Stimulated activated CD8-positive, alpha-beta memory T cell treated with anti-CD3 and anti-CD28 coated beads, Interleukin-4, amount 100 ng/mL, for 1 hour (primary cell): ENCODE measurements around the gene C22orf39.

Source experiments
- DNase-seq, 2 donors: peaks; one replicate each; pipeline ENCODE4 v3.0.0-alpha.2; 2020; ENCODE audit warnings: low read depth in 2 of 2, low spot score in 1 of 2

C22orf39 gene

DNA sequence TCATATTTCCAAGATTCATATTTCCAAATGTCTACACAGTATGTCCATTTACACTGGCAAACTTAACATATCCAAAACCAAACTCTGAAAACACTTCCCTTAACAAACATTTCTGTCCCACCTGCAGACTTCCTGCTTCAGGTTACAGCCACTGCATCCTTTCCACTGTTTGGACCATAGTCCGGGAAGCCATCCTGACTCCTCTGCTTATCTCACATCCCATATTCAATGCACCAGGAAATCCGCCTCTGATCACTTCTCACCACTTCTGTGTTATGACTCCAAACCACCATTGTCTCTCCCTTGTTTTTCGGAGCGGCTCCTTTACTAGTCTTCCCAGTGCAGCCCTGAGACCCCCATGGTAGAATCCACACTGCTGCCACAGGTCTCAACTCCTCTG is 46.0 kb downstream of the C22orf39 start:
- DNase-seq, result no peak

DNA sequence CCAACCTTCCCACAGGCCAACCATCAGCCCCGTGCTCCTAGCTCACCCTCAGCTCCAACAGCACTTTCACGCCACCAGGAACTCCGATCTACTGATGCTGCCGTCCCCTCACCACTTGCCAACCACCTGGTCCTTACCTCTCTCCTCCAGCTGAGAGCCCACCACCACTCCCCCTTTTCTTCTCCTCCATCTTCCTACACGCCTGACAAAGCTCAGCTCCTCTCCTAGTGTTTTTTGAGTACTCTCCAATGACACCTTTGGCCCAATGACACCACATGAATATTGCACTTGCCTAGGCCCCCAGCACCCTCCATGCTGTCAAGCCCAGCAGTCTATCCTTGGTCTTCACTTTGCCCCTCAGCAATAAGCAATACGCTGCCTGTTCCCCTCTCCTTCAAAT is 46.6 kb downstream of the C22orf39 start:
- DNase-seq, result no peak

DNA sequence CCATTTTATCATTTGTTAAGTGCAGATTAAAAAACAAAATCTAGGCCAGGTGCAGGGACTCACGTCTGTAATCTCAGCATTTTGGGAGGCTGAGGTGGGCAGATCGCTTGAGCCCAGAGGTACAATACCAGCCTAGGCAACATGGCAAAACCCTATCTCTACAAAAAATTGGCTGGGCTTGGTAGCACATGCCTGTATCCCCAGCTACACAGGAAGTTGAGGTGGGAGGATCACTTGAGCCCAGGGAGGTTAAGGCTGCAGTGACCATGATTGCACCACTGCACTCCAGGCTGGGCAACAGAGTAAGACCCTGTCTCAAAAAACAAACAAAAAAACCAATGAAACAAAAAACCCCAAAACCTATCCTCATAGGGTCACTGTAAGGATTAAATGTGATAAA is 48.9 kb downstream of the C22orf39 start:
- DNase-seq, result no peak

DNA sequence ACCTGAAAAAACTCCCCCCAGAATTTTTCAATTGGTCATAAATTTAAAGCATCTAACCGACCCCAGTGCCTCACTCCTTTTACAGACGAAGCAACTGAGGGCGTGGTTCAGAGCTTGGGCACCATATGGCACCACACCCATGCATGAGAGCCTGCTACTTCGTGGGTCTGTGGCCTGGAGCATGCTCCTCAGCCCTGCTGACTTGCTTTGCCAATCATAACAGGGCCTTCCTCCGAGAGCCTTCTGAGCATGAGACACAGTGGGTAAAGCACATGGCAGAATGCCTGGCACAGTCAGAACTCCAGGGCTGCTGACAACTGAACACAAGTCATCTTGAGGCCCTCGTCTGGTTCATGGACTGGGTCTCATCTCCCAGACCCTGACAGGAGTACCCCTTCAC is 49.3 kb downstream of the C22orf39 start:
- no peak for DNase-seq

DNA sequence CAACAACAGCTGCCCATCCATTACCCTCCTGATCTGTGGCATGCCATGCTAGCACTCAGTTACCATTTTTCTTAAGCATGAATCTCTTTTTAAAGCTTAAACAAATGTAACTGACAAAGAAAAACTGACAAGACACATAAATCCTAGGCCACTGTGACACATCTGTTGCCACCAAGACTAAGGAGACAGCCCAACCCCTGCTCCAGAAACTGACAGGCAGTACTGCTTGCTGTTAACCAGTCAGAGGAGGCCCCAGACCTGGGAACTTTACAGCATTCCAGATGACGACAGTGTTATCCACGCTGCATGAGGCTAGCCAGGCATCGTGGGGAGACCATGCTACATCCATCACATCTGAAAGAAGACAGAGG is 49.8 kb downstream of the C22orf39 start:
- DNase-seq, result no peak

DNA sequence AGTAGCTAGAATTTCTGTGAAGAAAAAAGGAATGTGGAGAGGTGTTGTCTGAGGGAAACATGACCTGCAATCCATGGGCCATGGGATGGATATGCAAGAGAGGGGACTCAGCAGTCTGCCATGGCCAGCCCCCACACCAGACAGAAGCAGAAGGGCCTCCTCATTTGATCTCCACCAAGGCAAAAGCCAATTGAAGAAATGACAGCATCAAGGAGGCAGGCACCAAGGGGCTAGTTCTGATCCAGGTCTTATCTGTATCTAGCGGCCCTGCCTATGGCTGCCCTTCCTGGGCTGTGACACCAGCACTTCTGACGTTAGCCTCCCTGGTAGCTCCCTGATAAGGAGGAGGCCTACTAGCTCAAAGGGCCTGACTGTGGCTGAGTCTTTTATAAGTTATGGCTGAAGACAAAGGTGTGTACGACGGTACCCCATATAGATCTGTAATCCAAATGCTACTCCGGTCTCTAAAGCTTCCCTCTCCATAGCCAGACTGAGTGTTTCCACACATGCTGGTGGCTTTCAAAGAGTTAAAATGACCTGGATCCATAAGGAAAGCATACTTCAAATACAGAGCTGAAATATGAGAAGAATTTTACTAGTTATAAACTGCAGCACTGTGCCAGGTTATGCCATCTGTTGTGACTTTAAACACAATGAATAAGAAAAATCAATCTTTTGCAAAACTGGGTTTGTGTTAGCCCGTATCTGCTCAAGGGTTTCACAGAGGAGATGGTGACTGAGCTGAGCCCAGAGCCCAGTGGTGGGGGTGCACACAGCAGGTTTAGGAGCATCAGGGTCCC is 50.4 kb downstream of the C22orf39 start:
- DNase-seq, result no peak

DNA sequence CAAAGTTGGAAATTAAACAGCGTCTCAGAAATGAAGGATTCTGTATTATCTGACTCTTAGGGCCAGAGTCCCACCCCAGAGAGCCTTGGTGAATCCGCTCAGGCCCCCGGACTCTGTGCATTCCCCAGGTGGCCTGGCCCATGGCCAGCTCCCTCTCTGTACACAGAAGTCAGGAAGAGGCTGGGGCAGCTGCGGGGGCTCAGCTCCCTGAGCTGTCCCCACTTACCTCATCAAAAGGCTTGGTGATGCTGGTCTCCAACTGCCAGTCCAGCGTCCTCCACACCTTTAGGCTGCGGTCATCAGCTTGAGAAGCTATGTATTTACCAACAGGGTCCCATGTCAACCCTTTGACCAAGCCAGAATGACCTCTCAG is 51.0 kb downstream of the C22orf39 start:
- no peak for DNase-seq

DNA sequence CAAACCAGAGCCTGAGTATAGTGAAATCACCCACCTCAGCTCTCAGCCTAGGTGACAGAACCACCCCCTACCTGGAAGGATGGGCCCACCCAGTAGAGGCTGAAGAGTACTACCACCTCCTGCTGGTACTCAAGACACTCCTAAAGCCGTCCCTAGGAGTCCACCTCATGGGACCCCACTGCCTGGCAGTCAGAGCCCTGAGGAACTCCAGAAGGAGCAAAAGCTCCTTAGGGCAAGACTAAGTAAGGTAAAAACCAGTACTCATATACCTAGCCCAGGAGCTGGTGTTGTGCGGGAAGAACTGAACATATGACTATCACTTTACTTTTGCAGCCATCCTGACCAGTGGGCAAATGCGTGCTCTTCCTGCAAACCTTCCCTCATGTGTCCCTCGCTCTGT is 52.2 kb downstream of the C22orf39 start:
- no peak for DNase-seq

DNA sequence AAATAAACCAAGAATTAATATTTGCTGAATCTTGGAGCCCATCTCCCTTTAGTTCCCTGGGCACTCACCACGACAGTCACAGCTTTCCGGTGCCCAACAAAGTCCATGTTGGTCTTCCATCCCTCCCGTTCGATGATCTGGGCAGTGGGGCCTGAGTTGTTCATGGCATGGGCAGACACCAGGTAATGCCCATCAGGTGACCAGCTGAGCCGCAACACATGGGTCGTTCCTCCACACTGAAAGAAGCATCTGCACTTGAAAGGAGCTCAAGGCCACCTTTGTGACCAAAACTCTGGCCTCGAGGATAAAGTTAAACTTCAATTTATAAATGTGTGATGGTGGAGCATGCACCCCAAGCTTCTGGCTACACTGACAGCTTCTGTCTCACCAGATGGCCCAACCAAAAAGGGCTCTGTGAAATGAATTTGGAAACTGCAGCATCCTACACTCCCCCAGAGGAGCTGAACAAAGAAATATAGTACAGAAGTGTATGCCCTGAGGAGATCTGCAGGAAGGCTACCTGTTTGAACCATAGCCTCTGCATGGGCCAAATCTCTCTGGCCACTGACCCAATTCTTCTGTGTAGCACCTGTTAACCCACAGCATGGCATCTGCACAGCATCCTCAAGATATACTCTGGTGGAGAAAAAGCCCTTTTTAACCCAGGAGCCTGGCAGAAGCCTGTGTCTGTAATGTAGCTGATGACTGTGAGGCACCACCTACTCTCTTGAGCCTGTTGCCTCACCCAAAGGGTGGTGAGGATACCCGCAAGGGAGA is 53.0 kb downstream of the C22orf39 start:
- DNase-seq, result no peak

DNA sequence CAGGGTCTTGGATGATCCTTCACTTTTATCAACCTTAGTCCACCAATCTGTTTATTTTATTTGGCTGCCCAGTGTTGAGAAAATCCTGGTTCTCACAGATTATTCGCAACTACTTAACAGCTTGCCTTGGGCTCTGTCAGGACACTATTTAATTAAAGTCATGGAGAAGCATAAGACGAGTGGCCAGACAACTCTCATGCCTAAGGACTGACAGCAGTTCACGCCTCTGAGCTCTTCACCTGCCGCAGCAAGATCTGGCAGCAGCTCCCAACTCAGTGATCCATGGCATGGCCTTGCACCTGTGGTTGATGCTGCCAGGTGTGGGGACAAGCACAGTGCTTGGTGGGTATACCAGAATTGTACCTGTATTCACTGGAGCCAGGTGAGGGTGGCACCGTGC is 53.8 kb downstream of the C22orf39 start:
- DNase-seq, result no peak
